ENCODE results near the gene TMEM186. TPM values are rescaled to one million over a fixed set of nuclear protein-coding genes. Genes with fewer than 3 reads are reported as not detected.

Gene TMEM186
- total RNA-seq, 1 donor from 2014 or later: 14.2 TPM

DNA sequence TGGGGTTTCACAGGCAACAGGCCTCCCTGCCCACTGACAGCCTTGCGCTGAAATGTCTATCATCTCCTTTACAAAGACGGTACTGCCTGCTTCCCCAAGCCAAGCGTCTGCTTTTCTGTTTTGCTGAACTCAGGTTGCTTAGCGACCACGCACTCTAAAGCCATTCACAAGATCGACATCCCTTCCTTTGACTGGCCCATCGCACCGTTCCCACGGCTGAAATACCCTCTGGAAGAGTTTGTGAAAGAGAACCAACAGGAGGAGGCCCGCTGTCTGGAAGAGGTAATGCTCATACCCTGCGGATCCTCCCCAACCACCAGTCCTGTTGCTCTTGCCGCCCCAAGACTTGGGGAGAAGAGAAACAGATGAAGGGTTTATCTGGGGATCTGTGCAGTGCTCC, 28.7 kb downstream of the TMEM186 start:
- H3K27ac Mint-ChIP-seq: no peak overlapping the region
- H3K27me3 Mint-ChIP-seq: no peaks in the 10 kb centered on the region
- DNase-seq (ENCODE audit: extremely low spot score, unreplicated experiment): no peak
- H3K36me3 Mint-ChIP-seq: peaks cover 14% of the 10 kb centered on the region
- no peaks in the 10 kb centered on the region for H3K4me1 Mint-ChIP-seq (ENCODE audit: unreplicated experiment)
- H3K4me3 Mint-ChIP-seq: no peak overlapping the region
- no peak for TF ChIP-seq CTCF (conservative IDR thresholded peaks at IDR 0.05)
- no peaks in the 10 kb centered on the region for H3K9me3 Mint-ChIP-seq

- no peaks in the 10 kb centered on the region for H3K27me3 Mint-ChIP-seq
- H3K9me3 Mint-ChIP-seq: no peaks in the 10 kb centered on the region
- DNase-seq (ENCODE audit: extremely low spot score, unreplicated experiment): no peak
- no peak overlapping the region for H3K27ac Mint-ChIP-seq
- no peaks in the 10 kb centered on the region for H3K4me1 Mint-ChIP-seq (ENCODE audit: unreplicated experiment)
- TF ChIP-seq CTCF (conservative IDR thresholded peaks at IDR 0.05): no peak
- no peak overlapping the region for H3K4me3 Mint-ChIP-seq
- peaks cover 11% of the 10 kb centered on the region for H3K36me3 Mint-ChIP-seq
Measured at GRCh38 chr16:8768283-8768682, 29.2 kb downstream of the TMEM186 start.

DNA sequence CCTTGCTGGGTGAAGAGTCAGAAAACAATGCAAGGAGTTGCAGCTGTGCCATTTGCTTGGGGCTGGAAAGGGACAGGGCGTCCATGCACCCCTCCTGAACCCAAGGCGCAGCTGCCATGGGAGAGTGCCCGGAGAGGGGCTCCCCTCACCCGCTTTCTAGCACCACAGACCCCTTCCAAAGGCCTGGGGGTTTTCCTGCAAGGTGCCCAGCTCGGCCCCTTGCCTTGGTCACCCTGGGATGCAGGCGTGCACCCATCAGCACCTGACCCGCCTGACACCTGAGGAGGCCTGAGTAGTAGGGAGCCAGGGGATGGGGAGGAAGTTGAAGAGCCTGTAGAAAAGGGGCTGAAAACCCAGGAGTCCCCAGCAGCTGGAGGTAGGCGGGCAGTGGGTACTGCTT, 30.3 kb downstream of the TMEM186 start:
- peaks cover 11% of the 10 kb centered on the region for H3K36me3 Mint-ChIP-seq
- no peak overlapping the region for H3K4me3 Mint-ChIP-seq
- no peak for TF ChIP-seq CTCF (conservative IDR thresholded peaks at IDR 0.05)

GRCh38 chr16:8764525-8765250, 32.8 kb downstream of the TMEM186 start:
- H3K9me3 Mint-ChIP-seq: no peaks in the 10 kb centered on the region
- no peak for TF ChIP-seq CTCF (conservative IDR thresholded peaks at IDR 0.05)
- no peak overlapping the region for H3K27ac Mint-ChIP-seq
- H3K4me3 Mint-ChIP-seq: no peak overlapping the region
- no peaks in the 10 kb centered on the region for H3K27me3 Mint-ChIP-seq
- peaks cover 13% of the 10 kb centered on the region for H3K36me3 Mint-ChIP-seq
- DNase-seq (ENCODE audit: extremely low spot score, unreplicated experiment): no peak
- no peaks in the 10 kb centered on the region for H3K4me1 Mint-ChIP-seq (ENCODE audit: unreplicated experiment)

More for the DNA sequence above, 30.3 kb downstream of the TMEM186 start:
- Mint-ChIP-seq H3K27me3 (no peaks in the 10 kb centered on the region), H3K27ac (no peak overlapping the region), H3K9me3 (no peaks in the 10 kb centered on the region), H3K4me1 (ENCODE audit: unreplicated experiment) (no peaks in the 10 kb centered on the region)
- DNase-seq (ENCODE audit: extremely low spot score, unreplicated experiment): no peak

DNA sequence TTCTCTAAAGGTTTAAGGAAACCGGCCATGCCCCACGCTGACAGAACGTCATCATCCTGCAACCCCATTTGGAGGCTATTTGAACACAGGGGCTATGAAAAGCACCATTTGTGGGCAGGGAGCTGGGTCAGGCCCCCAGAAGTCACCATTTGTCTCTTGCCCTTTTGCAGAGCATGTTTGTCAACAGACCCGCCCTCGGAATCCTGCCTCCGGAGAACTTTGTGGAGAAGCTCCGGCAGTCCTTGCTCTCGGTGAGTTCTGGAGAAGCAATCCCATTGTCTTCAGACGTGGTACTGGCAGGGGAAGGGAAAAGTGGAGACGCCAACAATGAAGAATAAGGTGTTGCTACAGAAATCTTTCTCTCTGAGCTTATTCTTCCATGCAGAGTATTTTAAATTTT, 33.5 kb downstream of the TMEM186 start:
- H3K36me3 Mint-ChIP-seq: peaks cover 11% of the 10 kb centered on the region
- DNase-seq (ENCODE audit: extremely low spot score, unreplicated experiment): no peak
- H3K4me1 Mint-ChIP-seq (ENCODE audit: unreplicated experiment): no peaks in the 10 kb centered on the region
- no peaks in the 10 kb centered on the region for H3K27me3 Mint-ChIP-seq
- H3K4me3 Mint-ChIP-seq: no peak overlapping the region
- no peak overlapping the region for H3K27ac Mint-ChIP-seq
- no peaks in the 10 kb centered on the region for H3K9me3 Mint-ChIP-seq
- TF ChIP-seq CTCF (conservative IDR thresholded peaks at IDR 0.05): no peak
